K562 (cell line): ENCODE data around the gene BMAL1. TPM values are rescaled to one million over a fixed set of nuclear protein-coding genes. Genes with fewer than 3 reads are reported as not detected.

Source experiments
- FOXJ2 ChIP-seq: fragments of 200-800 bp; sonication (Bioruptor generic); IDR thresholded peaks from 2 replicates; pipeline ENCODE4 v1.6.1; 2016; ENCODE audit warnings: missing genetic modification characterization, missing compliant biosample characterization
- GTF2A2 ChIP-seq: IDR thresholded peaks from 2 replicates; pipeline ENCODE4 v1.6.1; 2016; ENCODE audit warnings: mild to moderate bottlenecking, missing genetic modification characterization, missing compliant biosample characterization
- IRF2 ChIP-seq: sonication (generic); formaldehyde crosslinking; IDR thresholded peaks from 2 replicates; pipeline ENCODE4 v1.8.1; 2022; ENCODE audit warnings: mild to moderate bottlenecking, missing genetic modification reagents
- MTA3 ChIP-seq: fragments of 450-650 bp; formaldehyde crosslinking; IDR thresholded peaks from 2 replicates; pipeline ENCODE4 v1.6.1; 2017; ENCODE audit warnings: mild to moderate bottlenecking, borderline replicate concordance
- THRA ChIP-seq: fragments of 450-650 bp; IDR thresholded peaks from 2 replicates; pipeline ENCODE4 v1.6.1; 2017; ENCODE audit warnings: mild to moderate bottlenecking, moderate library complexity
- TSHZ1 ChIP-seq: fragments of 250-450 bp; sonication (Bioruptor Pico); IDR thresholded peaks from 2 replicates; pipeline ENCODE4 v1.4.0; 2020; ENCODE audit warnings: mild to moderate bottlenecking, moderate library complexity
- ZNF124 ChIP-seq: sonication (generic); formaldehyde crosslinking; IDR thresholded peaks from 2 replicates; pipeline ENCODE4 v1.8.1; 2022; ENCODE audit warnings: missing genetic modification reagents
- ZNF224 ChIP-seq: sonication (generic); formaldehyde crosslinking; IDR thresholded peaks from 2 replicates; pipeline ENCODE4 v1.8.0; 2022; ENCODE audit warnings: mild to moderate bottlenecking, missing genetic modification reagents
- ZNF316 ChIP-seq: fragments of 450-650 bp; IDR thresholded peaks from 2 replicates; pipeline ENCODE4 v1.6.1; 2016
- polyA plus RNA-seq, 8 experiments: library from polyadenylated mRNA; depleted of rRNA in 4 of 8; stranded (reverse) in 5 of 8; unstranded in 3 of 8; fragments of >200 nt; fragmentation: Nextera tagmentation in 2 of 8; fragmentation: Illumina TruSeq in 1 of 8; extraction: Ambion mirVana in 2 of 8; extraction: Trizol in 1 of 8; gene quantifications; 2 replicates each; pipeline versions ENCODE4 v1.2.1 to v1.2.3, GENCODE V29; 2011 to 2014; ENCODE audit warnings: inconsistent platforms in 1 of 8, missing spikeins in 1 of 8
- total RNA-seq, 7 experiments: library from RNA; depleted of rRNA in 6 of 7; stranded (reverse); fragments of >200 nt in 6 of 7; fragmentation: Illumina TruSeq in 2 of 7; extraction: Trizol in 2 of 7; gene quantifications; 2 replicates each; pipeline versions ENCODE4 v1.2.1 to v1.2.3, GENCODE V29; 2011 to 2021; ENCODE audit warnings: low replicate concordance in 1 of 7

BMAL1 gene
- total and polyA plus RNA-seq, 9 of the 15 experiments (the other 6 are each of a cell fraction or from before 2014, with no cell fraction given) = 0.14 to 2.4 (median 0.64) TPM

- TF ChIP-seq TSHZ1 (CRISPR knock-in tag) (no peak), ZNF316 (peak; percentile 91), ZNF224 (CRISPR knock-in tag) (no peak), FOXJ2 (no peak), MTA3 (no peak), GTF2A2 (no peak), IRF2 (CRISPR knock-in tag) (no peak), THRA (no peak), ZNF124 (CRISPR knock-in tag) (no peak)
These were observed 56.6 kb downstream of the BMAL1 start (continued) for GRCh38 chr11:13334034-13334786.
